HepG2 (cell line): ENCODE data around the gene SCP2. TPM values are rescaled to one million over a fixed set of nuclear protein-coding genes. Genes with fewer than 3 reads are reported as not detected.
A peak's percentile ranks its signal among the peaks of the same experiment; 100 is the strongest.

Experiments used
- AHR ChIP-seq: IDR thresholded peaks from 2 replicates; pipeline ENCODE4 v1.6.1; 2018; ENCODE audit warnings: missing genetic modification reagents, missing compliant biosample characterization
- DNMT1 ChIP-seq: sonication (generic); formaldehyde crosslinking; IDR thresholded peaks from 2 replicates; pipeline ENCODE4 v1.5.1; 2020; ENCODE audit warnings: mild to moderate bottlenecking, missing genetic modification reagents
- ETV6 ChIP-seq: sonication (generic); formaldehyde crosslinking; conservative IDR thresholded peaks from 2 replicates; pipeline ENCODE4 v1.4.0; 2020; ENCODE audit warnings: missing genetic modification reagents
- KDM1A ChIP-seq: IDR thresholded peaks from 2 replicates; pipeline ENCODE4 v1.6.1; 2016; ENCODE audit warnings: missing compliant biosample characterization
- MTF1 ChIP-seq: sonication (generic); formaldehyde crosslinking; IDR thresholded peaks from 2 replicates; pipeline ENCODE4 v1.5.0; 2020; ENCODE audit warnings: missing genetic modification reagents
- NFRKB ChIP-seq: fragments of 450-650 bp; IDR thresholded peaks from 2 replicates; pipeline ENCODE4 v1.6.1; 2017
- ZNF20 ChIP-seq: sonication (generic); formaldehyde crosslinking; IDR thresholded peaks from 2 replicates; pipeline ENCODE4 v1.4.0; 2020; ENCODE audit warnings: mild to moderate bottlenecking, moderate library complexity, missing genetic modification reagents
- ZNF530 ChIP-seq: sonication (generic); formaldehyde crosslinking; IDR thresholded peaks from 2 replicates; pipeline ENCODE4 v1.5.0; 2020; ENCODE audit warnings: low read depth, mild to moderate bottlenecking, missing genetic modification reagents
- ZNF652 ChIP-seq: IDR thresholded peaks from 2 replicates; pipeline ENCODE4 v1.6.1; 2016; ENCODE audit warnings: low read depth, borderline replicate concordance
- ZNF772 ChIP-seq: sonication (generic); formaldehyde crosslinking; IDR thresholded peaks from 2 replicates; pipeline ENCODE4 v1.5.0; 2020; ENCODE audit warnings: mild to moderate bottlenecking, missing genetic modification reagents
- polyA plus RNA-seq, 8 experiments: library from polyadenylated mRNA; depleted of rRNA in 3 of 8; stranded (reverse) in 7 of 8; unstranded in 1 of 8; fragments of >200 nt; fragmentation: Illumina TruSeq in 4 of 8; extraction: Trizol in 4 of 8; gene quantifications; 2 replicates each; pipeline versions ENCODE4 v1.2.1 to v1.2.3, GENCODE V29; 2011 to 2016; ENCODE audit warnings: low read depth in 4 of 8, missing spikeins in 1 of 8, mixed read lengths in 1 of 8; ENCODE audit not compliant: insufficient read depth in 1 of 8
- total RNA-seq, 5 experiments: library from RNA; depleted of rRNA; stranded (reverse); fragments of >200 nt; fragmentation: Illumina TruSeq; extraction: Trizol; gene quantifications; 2 replicates each; pipeline ENCODE4 v1.2.3, GENCODE V29; 2016; ENCODE audit warnings: low read depth in 1 of 5
- TF ChIP-seq, protein P1 (sequence below), 2 experiments: fragments of 450-650 bp in 1 of 2; sonication (generic) in 1 of 2; formaldehyde crosslinking; IDR thresholded peaks; 2 replicates each; pipeline versions ENCODE4 v1.5.0 to v1.8.0; 2020 to 2022; ENCODE audit warnings: mild to moderate bottlenecking in 1 of 2, missing genetic modification reagents in 1 of 2
- TF ChIP-seq, protein P2 (sequence below): sonication (generic); formaldehyde crosslinking; IDR thresholded peaks from 2 replicates; pipeline ENCODE4 v1.5.1; 2020; ENCODE audit warnings: missing genetic modification reagents, mild to moderate bottlenecking, borderline replicate concordance
- TF ChIP-seq, protein P3 (sequence below): sonication (generic); formaldehyde crosslinking; IDR thresholded peaks from 2 replicates; pipeline ENCODE4 v1.8.1; 2023; ENCODE audit warnings: missing genetic modification reagents, inconsistent platforms, borderline replicate concordance
- TF ChIP-seq, protein P4 (sequence below): sonication (generic); formaldehyde crosslinking; IDR thresholded peaks from 2 replicates; pipeline ENCODE4 v1.5.0; 2020; ENCODE audit warnings: missing genetic modification reagents
- TF ChIP-seq, protein P5 (sequence below), 2 experiments: sonication (generic) in 1 of 2; formaldehyde crosslinking in 1 of 2; IDR thresholded peaks; 2 replicates each; pipeline versions ENCODE4 v1.5.1 to v1.6.1; 2011 to 2020; ENCODE audit warnings: borderline replicate concordance in 1 of 2, low read depth in 1 of 2, low read length in 1 of 2, mild to moderate bottlenecking in 1 of 2, missing genetic modification reagents in 1 of 2, moderate library complexity in 1 of 2
- TF ChIP-seq, protein P6 (sequence below): sonication (generic); formaldehyde crosslinking; IDR thresholded peaks from 2 replicates; pipeline ENCODE4 v1.4.0; 2020; ENCODE audit warnings: low read depth, missing genetic modification reagents

Gene SCP2
- total and polyA plus RNA-seq, 2 of the 13 experiments (the other 11 are each of a cell fraction or from before 2014, with no cell fraction given), result 59.0 to 133 TPM

DNA sequence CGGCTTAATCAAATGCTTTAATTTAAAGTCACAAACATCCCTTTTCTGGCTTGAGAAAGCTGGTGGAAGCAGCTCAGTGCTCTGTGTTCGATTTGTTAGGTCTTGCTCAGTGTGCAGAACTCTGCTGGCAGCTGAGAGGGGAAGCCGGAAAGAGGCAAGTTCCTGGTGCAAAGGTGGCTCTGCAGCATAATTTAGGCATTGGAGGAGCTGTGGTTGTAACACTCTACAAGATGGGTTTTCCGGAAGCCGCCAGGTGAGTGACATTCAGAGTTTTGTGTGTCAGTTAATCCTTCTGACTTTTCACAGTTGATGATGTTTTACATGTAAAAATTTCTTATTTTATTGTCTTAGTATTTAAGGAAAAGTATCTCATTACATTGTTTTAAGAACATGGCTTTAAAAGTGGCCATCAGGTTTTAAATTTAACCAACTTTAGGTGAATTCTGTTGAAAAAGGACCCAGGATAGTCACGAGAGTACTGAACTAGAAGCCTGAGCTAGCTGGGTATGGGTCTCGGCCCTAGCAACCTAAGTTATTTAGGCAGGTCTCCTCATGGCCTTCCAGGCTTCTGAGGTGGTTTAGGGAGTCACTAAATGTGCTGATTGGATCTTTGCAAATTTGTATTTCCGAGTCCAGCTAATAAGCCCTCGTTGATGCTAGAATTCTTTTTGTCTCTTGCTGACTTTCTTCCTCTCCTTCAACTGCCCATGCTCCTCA lies 87.9 kb downstream of the SCP2 start (continued):
- TF ChIP-seq, protein P1, sequence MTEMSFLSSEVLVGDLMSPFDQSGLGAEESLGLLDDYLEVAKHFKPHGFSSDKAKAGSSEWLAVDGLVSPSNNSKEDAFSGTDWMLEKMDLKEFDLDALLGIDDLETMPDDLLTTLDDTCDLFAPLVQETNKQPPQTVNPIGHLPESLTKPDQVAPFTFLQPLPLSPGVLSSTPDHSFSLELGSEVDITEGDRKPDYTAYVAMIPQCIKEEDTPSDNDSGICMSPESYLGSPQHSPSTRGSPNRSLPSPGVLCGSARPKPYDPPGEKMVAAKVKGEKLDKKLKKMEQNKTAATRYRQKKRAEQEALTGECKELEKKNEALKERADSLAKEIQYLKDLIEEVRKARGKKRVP (CRISPR knock-in tag; IDR thresholded peaks at IDR 0.05), result 0 out of 4 replicates have a peak, but pooled peaks of 1 of the 2 experiments have one; percentile 17
- TF ChIP-seq, protein P2, sequence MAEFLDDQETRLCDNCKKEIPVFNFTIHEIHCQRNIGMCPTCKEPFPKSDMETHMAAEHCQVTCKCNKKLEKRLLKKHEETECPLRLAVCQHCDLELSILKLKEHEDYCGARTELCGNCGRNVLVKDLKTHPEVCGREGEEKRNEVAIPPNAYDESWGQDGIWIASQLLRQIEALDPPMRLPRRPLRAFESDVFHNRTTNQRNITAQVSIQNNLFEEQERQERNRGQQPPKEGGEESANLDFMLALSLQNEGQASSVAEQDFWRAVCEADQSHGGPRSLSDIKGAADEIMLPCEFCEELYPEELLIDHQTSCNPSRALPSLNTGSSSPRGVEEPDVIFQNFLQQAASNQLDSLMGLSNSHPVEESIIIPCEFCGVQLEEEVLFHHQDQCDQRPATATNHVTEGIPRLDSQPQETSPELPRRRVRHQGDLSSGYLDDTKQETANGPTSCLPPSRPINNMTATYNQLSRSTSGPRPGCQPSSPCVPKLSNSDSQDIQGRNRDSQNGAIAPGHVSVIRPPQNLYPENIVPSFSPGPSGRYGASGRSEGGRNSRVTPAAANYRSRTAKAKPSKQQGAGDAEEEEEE (CRISPR knock-in tag), result no peak
- TF ChIP-seq ZNF652 (CRISPR knock-in tag) (peak; percentile 60; the same call in 1 of the 2 replicates), KDM1A (CRISPR knock-in tag) (no peak), ZNF772 (CRISPR knock-in tag) (no peak; the same call in 1 of the 2 replicates), ZNF530 (CRISPR knock-in tag) (no peak), DNMT1 (CRISPR knock-in tag) (no peak), NFRKB (no peak), ZNF20 (CRISPR knock-in tag) (no peak), AHR (no peak), MTF1 (CRISPR knock-in tag) (no peak), ETV6 (CRISPR knock-in tag) (0 out of 2 replicates have a peak, but pooled peaks have one; percentile 33)
- TF ChIP-seq, protein P3, sequence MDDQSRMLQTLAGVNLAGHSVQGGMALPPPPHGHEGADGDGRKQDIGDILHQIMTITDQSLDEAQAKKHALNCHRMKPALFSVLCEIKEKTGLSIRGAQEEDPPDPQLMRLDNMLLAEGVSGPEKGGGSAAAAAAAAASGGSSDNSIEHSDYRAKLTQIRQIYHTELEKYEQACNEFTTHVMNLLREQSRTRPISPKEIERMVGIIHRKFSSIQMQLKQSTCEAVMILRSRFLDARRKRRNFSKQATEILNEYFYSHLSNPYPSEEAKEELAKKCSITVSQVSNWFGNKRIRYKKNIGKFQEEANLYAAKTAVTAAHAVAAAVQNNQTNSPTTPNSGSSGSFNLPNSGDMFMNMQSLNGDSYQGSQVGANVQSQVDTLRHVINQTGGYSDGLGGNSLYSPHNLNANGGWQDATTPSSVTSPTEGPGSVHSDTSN (CRISPR knock-in tag), result no peak
- TF ChIP-seq, protein P4, sequence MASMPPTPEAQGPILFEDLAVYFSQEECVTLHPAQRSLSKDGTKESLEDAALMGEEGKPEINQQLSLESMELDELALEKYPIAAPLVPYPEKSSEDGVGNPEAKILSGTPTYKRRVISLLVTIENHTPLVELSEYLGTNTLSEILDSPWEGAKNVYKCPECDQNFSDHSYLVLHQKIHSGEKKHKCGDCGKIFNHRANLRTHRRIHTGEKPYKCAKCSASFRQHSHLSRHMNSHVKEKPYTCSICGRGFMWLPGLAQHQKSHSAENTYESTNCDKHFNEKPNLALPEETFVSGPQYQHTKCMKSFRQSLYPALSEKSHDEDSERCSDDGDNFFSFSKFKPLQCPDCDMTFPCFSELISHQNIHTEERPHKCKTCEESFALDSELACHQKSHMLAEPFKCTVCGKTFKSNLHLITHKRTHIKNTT, result no peak
- TF ChIP-seq, protein P5, sequence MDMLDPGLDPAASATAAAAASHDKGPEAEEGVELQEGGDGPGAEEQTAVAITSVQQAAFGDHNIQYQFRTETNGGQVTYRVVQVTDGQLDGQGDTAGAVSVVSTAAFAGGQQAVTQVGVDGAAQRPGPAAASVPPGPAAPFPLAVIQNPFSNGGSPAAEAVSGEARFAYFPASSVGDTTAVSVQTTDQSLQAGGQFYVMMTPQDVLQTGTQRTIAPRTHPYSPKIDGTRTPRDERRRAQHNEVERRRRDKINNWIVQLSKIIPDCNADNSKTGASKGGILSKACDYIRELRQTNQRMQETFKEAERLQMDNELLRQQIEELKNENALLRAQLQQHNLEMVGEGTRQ (IDR thresholded peaks at IDR 0.05; ENCODE audit: low read depth, low read length), result no peak
- TF ChIP-seq, protein P5 (CRISPR knock-in tag; IDR thresholded peaks at IDR 0.05; ENCODE audit: borderline replicate concordance), result no peak
- TF ChIP-seq, protein P6, sequence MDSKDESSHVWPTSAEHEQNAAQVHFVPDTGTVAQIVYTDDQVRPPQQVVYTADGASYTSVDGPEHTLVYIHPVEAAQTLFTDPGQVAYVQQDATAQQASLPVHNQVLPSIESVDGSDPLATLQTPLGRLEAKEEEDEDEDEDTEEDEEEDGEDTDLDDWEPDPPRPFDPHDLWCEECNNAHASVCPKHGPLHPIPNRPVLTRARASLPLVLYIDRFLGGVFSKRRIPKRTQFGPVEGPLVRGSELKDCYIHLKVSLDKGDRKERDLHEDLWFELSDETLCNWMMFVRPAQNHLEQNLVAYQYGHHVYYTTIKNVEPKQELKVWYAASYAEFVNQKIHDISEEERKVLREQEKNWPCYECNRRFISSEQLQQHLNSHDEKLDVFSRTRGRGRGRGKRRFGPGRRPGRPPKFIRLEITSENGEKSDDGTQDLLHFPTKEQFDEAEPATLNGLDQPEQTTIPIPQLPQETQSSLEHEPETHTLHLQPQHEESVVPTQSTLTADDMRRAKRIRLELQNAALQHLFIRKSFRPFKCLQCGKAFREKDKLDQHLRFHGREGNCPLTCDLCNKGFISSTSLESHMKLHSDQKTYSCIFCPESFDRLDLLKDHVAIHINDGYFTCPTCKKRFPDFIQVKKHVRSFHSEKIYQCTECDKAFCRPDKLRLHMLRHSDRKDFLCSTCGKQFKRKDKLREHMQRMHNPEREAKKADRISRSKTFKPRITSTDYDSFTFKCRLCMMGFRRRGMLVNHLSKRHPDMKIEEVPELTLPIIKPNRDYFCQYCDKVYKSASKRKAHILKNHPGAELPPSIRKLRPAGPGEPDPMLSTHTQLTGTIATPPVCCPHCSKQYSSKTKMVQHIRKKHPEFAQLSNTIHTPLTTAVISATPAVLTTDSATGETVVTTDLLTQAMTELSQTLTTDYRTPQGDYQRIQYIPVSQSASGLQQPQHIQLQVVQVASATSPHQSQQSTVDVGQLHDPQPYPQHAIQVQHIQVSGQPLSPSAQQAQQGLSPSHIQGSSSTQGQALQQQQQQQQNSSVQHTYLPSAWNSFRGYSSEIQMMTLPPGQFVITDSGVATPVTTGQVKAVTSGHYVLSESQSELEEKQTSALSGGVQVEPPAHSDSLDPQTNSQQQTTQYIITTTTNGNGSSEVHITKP (CRISPR knock-in tag), result 0 out of 2 replicates have a peak, but pooled peaks have one; percentile 26
